Peyer's patch (tissue), 4 donors: Measurements from ENCODE around the gene DYNLL2. TPM values are rescaled to one million over a fixed set of nuclear protein-coding genes. Genes with fewer than 3 reads are reported as not detected.

Experiments
- DNase-seq, 3 donors: peaks; one replicate each; pipeline ENCODE4 v3.0.0-alpha.2; 2017 to 2019
- H3K27ac ChIP-seq, 4 donors: fragments of 200-600 bp; sonication (generic); one replicate each; pipeline ENCODE4 v1.5.1; 2016 to 2019
- H3K27me3 ChIP-seq, 2 donors: fragments of 200-600 bp; sonication (generic); one replicate each; pipeline ENCODE4 v1.5.1; 2019
- H3K36me3 ChIP-seq, 3 donors: fragments of 200-600 bp; sonication (generic); one replicate each; pipeline ENCODE4 v1.5.1; 2016 to 2019
- H3K4me1 ChIP-seq, 4 donors: fragments of 200-600 bp; sonication (generic); one replicate each; pipeline ENCODE4 v1.5.1; 2016 to 2019
- H3K4me3 ChIP-seq, 4 donors: fragments of 200-600 bp; sonication (generic); 1 replicate in 3 of 4; 2 replicates in 1 of 4; pipeline ENCODE4 v1.5.1; 2016 to 2019; ENCODE audit warnings: mild to moderate bottlenecking in 1 of 4
- H3K9me3 ChIP-seq, 4 donors: fragments of 200-600 bp; sonication (generic); one replicate each; pipeline ENCODE4 v1.5.1; 2016 to 2019; ENCODE audit warnings: mild to moderate bottlenecking in 1 of 4
- POLR2A ChIP-seq, 2 donors: fragments of 450-650 bp; IDR thresholded peaks; one replicate each; pipeline ENCODE4 v1.5.1; 2017; ENCODE audit warnings: antibody characterized with exemption in 2 of 2, mild to moderate bottlenecking in 2 of 2, moderate library complexity in 2 of 2
- total RNA-seq, 4 donors: library from RNA; depleted of rRNA; stranded (reverse); fragments of >200 nt; gene quantifications; one replicate each; pipeline ENCODE4 v1.1.0, GENCODE V29; 2016
- TF ChIP-seq, protein P1 (sequence below), 6 experiments: fragments of 450-650 bp in 4 of 6; fragments of 200-600 bp in 2 of 6; sonication (generic) in 1 of 6; IDR thresholded peaks; one replicate each; pipeline ENCODE4 v1.5.1; 2017 to 2019; ENCODE audit warnings: antibody characterized with exemption in 6 of 6, mild to moderate bottlenecking in 3 of 6, moderate library complexity in 1 of 6

Gene DYNLL2
- total RNA-seq, 4 donors from 2014 or later: 18.2 to 23.9 (median 23.8) TPM

DNA sequence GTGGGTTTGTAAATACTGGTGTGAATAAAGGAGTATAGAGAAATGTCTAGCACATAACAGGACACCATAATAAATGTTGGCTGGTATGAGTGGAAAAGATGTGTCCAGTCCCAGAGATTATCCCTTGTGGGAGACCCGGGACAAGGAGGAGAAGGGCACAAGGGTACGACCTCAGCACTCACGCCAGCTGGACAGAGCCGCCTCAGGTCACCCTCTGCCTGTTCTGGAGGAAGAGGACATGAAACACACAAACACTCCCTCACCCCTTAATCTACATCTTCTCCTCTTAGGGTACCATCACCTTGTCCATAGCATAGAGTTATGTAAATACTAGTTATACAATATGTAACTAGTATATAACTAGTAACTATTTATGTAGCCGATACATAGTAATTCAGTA lies 26.8 kb downstream of the DYNLL2 start:
- Histone ChIP-seq H3K9me3 (no peaks in the 10 kb centered on the region), H3K27me3 (no peaks in the 10 kb centered on the region), H3K4me1 (no peaks in the 10 kb centered on the region), H3K4me3 (no peak overlapping the region), H3K27ac (no peak overlapping the region), H3K36me3 (no peaks in the 10 kb centered on the region)
- no peak for TF ChIP-seq POLR2A (IDR thresholded peaks at IDR 0.05)
- no peak for DNase-seq

DNA sequence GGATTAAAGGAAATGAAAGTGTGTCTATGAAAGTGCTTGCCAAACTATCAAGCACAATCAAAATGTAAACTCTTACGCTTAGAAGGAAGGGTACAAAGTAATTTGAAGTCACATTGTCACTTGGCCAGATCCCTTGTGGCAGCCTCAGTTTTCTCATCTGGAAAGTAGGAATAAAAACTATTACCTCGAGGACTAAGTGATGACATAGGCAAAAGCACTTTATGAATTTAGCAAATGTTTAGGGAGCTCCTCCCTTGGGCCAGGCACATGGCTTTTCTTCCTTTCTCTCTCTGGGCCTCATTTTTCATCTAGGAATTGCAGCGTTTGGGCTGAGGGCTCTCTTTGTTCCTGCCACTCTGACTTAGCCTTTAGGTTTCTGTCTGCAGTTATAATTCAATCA lies 28.5 kb downstream of the DYNLL2 start:
- TF ChIP-seq POLR2A (IDR thresholded peaks at IDR 0.05): no peak
- TF ChIP-seq, protein P1, sequence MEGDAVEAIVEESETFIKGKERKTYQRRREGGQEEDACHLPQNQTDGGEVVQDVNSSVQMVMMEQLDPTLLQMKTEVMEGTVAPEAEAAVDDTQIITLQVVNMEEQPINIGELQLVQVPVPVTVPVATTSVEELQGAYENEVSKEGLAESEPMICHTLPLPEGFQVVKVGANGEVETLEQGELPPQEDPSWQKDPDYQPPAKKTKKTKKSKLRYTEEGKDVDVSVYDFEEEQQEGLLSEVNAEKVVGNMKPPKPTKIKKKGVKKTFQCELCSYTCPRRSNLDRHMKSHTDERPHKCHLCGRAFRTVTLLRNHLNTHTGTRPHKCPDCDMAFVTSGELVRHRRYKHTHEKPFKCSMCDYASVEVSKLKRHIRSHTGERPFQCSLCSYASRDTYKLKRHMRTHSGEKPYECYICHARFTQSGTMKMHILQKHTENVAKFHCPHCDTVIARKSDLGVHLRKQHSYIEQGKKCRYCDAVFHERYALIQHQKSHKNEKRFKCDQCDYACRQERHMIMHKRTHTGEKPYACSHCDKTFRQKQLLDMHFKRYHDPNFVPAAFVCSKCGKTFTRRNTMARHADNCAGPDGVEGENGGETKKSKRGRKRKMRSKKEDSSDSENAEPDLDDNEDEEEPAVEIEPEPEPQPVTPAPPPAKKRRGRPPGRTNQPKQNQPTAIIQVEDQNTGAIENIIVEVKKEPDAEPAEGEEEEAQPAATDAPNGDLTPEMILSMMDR (IDR thresholded peaks at IDR 0.05): no peak
- DNase-seq: no peak
- no peaks in the 10 kb centered on the region for H3K9me3 ChIP-seq
- H3K4me3 ChIP-seq: no peak overlapping the region
- H3K27ac ChIP-seq: no peak overlapping the region
- no peaks in the 10 kb centered on the region for H3K4me1 ChIP-seq
- no peaks in the 10 kb centered on the region for H3K27me3 ChIP-seq
- no peaks in the 10 kb centered on the region for H3K36me3 ChIP-seq

DNA sequence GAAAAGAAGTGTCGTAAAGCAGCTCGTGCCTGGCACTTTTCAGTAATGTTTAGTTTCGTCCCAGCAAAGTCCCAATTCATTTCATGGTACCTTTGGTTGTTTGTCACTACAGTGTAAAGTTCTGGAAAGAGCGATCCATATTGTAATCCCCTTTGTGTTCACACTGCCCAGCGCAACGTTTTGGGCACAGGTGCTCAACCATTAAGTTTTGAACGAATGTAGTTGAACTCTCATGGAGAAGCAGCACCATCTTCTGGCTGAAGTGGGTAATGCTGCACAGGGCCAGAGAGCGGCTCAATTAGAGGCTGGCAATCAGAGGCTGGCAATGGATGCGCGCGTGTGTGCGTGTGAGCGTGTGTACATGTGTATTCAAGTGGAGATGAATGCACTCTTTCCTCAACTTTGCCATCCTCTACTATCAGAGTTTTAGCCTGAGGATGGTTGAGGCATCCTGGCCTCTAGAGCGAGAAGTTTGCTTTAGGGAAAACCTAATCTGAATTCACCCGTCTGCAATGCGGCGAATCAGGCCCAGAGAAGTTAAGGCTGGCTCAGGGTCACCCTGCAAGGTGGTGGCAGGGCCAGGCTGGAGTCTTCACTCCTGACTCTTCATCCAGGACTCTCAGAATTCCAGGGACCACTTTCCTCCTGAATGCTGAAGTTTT lies 29.9 kb downstream of the DYNLL2 start:
- Histone ChIP-seq H3K9me3 (no peaks in the 10 kb centered on the region), H3K36me3 (no peaks in the 10 kb centered on the region), H3K4me1 (no peaks in the 10 kb centered on the region), H3K4me3 (no peak overlapping the region), H3K27ac (no peak overlapping the region), H3K27me3 (no peaks in the 10 kb centered on the region)
- peak; percentile 78 to 94 (median 82) for DNase-seq
- no peak for TF ChIP-seq POLR2A (IDR thresholded peaks at IDR 0.05)
- TF ChIP-seq, protein P1 (IDR thresholded peaks at IDR 0.05): peak; percentile 85 to 97 (median 94)

DNA sequence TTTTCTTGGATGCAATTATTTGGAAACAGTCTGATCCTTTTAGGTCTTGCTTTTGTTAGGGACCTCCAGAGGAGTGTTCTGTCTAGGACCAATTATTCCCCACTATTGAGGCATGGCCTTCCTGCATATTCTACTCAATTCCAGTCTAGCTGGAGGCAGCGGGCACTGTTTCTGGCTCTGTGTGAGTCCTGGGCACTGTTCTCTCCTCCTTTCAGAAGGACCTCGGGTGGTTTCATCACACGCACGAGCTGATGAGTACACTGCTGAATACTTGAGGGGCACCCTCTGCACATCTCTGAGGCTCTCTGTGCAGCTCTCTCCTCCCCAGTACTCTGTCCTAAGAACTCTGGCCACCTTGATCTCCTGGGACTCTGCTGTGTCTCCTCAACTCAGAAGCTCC lies 30.7 kb downstream of the DYNLL2 start:
- TF ChIP-seq POLR2A (IDR thresholded peaks at IDR 0.05): no peak
- TF ChIP-seq, protein P1 (IDR thresholded peaks at IDR 0.05): no peak

DNA sequence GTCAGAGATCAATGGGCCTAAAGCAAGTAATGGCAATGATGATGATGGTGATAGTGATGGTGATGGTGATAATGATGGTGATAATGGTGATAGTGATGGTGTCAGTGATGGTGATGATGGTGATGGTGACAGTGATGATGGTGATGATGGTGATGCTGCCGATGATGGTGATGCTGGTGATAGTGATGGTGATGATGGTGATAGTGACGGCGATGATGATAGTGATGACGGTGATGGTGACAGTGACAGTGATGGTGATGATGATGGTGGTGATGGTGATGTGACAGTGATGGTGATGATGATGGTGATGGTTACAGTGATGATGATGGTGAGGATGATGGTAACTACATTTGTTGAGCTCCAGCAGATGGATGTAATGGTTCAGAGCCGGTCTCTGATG lies 34.2 kb downstream of the DYNLL2 start:
- H3K36me3 ChIP-seq: no peaks in the 10 kb centered on the region
- TF ChIP-seq POLR2A (IDR thresholded peaks at IDR 0.05): no peak
- TF ChIP-seq, protein P1 (IDR thresholded peaks at IDR 0.05): no peak
- H3K27me3 ChIP-seq: no peaks in the 10 kb centered on the region
- no peak for DNase-seq
- no peaks in the 10 kb centered on the region for H3K4me1 ChIP-seq
- no peak overlapping the region for H3K4me3 ChIP-seq
- no peak overlapping the region for H3K27ac ChIP-seq
- no peaks in the 10 kb centered on the region for H3K9me3 ChIP-seq

More for the DNA sequence above, 30.7 kb downstream of the DYNLL2 start:
- Histone ChIP-seq H3K9me3 (no peaks in the 10 kb centered on the region), H3K4me1 (no peaks in the 10 kb centered on the region), H3K36me3 (no peaks in the 10 kb centered on the region), H3K27ac (no peak overlapping the region), H3K27me3 (no peaks in the 10 kb centered on the region), H3K4me3 (no peak overlapping the region)
- DNase-seq: no peak

DNA sequence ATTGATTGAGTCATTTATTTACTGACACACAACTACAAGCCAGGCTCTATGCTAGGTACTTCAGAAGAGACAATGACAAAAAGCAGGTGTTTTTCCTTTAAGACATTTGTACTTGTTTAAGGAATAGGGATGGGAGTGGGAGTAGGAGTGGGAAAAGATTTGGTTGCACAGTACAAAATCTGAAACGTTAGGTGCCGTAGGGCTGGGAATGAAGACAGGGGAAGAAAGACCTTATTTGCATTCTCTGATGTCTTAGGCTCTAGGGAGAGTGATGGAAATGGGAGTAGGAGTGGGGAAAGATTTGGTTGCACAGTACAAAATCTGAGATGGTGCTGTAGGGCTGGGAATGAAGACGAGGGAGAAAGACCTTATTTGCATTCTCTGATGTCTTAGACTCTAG lies 36.3 kb downstream of the DYNLL2 start:
- Histone ChIP-seq H3K4me1 (no peaks in the 10 kb centered on the region), H3K27ac (no peak overlapping the region), H3K9me3 (no peaks in the 10 kb centered on the region), H3K36me3 (no peaks in the 10 kb centered on the region), H3K27me3 (no peaks in the 10 kb centered on the region), H3K4me3 (no peak overlapping the region)
- TF ChIP-seq, protein P1 (IDR thresholded peaks at IDR 0.05): no peak
- no peak for TF ChIP-seq POLR2A (IDR thresholded peaks at IDR 0.05)
- no peak for DNase-seq
